HL-60/S4 (cell line): Measurements from ENCODE around the gene UBALD1.

Experiments used
- in situ Hi-C: fragments of 300-500 bp; cut with MboI; formaldehyde crosslinking; loops from 2 replicates; pipeline ENCODE4 v1.14.3; 2022; ENCODE audit warnings: low sequenced_read_pairs

The UBALD1 gene

GRCh38 chr16:4561596-4561995 is 53.1 kb downstream of the UBALD1 start:
- in situ Hi-C loops, result no loop called here
